ENCODE measurements around the gene ADCK2. TPM values are rescaled to one million over a fixed set of nuclear protein-coding genes. Genes with fewer than 3 reads are reported as not detected.

ADCK2 gene
- total and polyA plus RNA-seq, 9 of the 15 experiments (the other 6 are each of a cell fraction or from before 2014, with no cell fraction given) = 0.08 to 14.3 (median 9.7) TPM

Small RNA genes within 50 kb of the gene (small RNA-seq; reads per million reads assigned to genes)
- not detected for gene RN7SL771P

Other genes with a start within 250 kb of the ADCK2 start
- 60.7 and 73.9 TPM in 2 replicates for gene MKRN1, start 193.4 kb upstream of the ADCK2 start, total RNA-seq (2014; rRNA removed)
- 82.0 and 92.2 TPM in 2 replicates for gene MKRN1, start 193.4 kb upstream of the ADCK2 start, total RNA-seq (2014; rRNA removed; fragmentation: Illumina TruSeq; extraction: Trizol)
- gene MKRN1, start 193.4 kb upstream of the ADCK2 start, total RNA-seq (2015; rRNA removed; fragmentation: Illumina TruSeq; extraction: Trizol) = 79.0 and 87.1 TPM in 2 replicates
- 70.7 and 87.5 TPM in 2 replicates for gene MKRN1, start 193.4 kb upstream of the ADCK2 start, total RNA-seq (2021)
- gene MKRN1, start 193.4 kb upstream of the ADCK2 start, polyA plus RNA-seq (2011; rRNA removed) = 72.4 and 87.9 TPM in 2 replicates
- 80.8 and 90.3 TPM in 2 replicates for gene MKRN1, start 193.4 kb upstream of the ADCK2 start, polyA plus RNA-seq (2014; fragmentation: Illumina TruSeq; extraction: Trizol)
- 10 to 100 TPM; 30.5 to 33.5 TPM for gene MKRN1, start 193.4 kb upstream of the ADCK2 start, polyA plus RNA-seq (2014; fragmentation: Nextera tagmentation; extraction: Ambion mirVana)
- 75.8 and 76.0 TPM in 2 replicates for gene MKRN1, start 193.4 kb upstream of the ADCK2 start, polyA plus RNA-seq (2014; rRNA removed)
- not detected in 2 replicates for gene DENND2A, start 32.1 kb upstream of the ADCK2 start, total RNA-seq (2014; rRNA removed)
- gene DENND2A, start 32.1 kb upstream of the ADCK2 start, total RNA-seq (2014; rRNA removed; fragmentation: Illumina TruSeq; extraction: Trizol) = not detected in 2 replicates
- not detected in 2 replicates for gene DENND2A, start 32.1 kb upstream of the ADCK2 start, total RNA-seq (2015; rRNA removed; fragmentation: Illumina TruSeq; extraction: Trizol)
- 0.16 TPM in 1 of 2 replicates, not detected in the other for gene DENND2A, start 32.1 kb upstream of the ADCK2 start, total RNA-seq (2021)
- gene DENND2A, start 32.1 kb upstream of the ADCK2 start, polyA plus RNA-seq (2011; rRNA removed) = not detected in 2 replicates
- not detected in 2 replicates for gene DENND2A, start 32.1 kb upstream of the ADCK2 start, polyA plus RNA-seq (2014; fragmentation: Illumina TruSeq; extraction: Trizol)
- gene DENND2A, start 32.1 kb upstream of the ADCK2 start, polyA plus RNA-seq (2014; fragmentation: Nextera tagmentation; extraction: Ambion mirVana) = not detected
- gene DENND2A, start 32.1 kb upstream of the ADCK2 start, polyA plus RNA-seq (2014; rRNA removed) = not detected in 2 replicates
- 303 and 359 TPM in 2 replicates for gene NDUFB2, start 23.8 kb downstream of the ADCK2 start, total RNA-seq (2014; rRNA removed)
- 320 and 326 TPM in 2 replicates for gene NDUFB2, start 23.8 kb downstream of the ADCK2 start, total RNA-seq (2014; rRNA removed; fragmentation: Illumina TruSeq; extraction: Trizol)
- gene NDUFB2, start 23.8 kb downstream of the ADCK2 start, total RNA-seq (2015; rRNA removed; fragmentation: Illumina TruSeq; extraction: Trizol) = 273 and 287 TPM in 2 replicates
- gene NDUFB2, start 23.8 kb downstream of the ADCK2 start, total RNA-seq (2021) = 304 and 329 TPM in 2 replicates
- gene NDUFB2, start 23.8 kb downstream of the ADCK2 start, polyA plus RNA-seq (2011; rRNA removed) = 540 and 563 TPM in 2 replicates
- gene NDUFB2, start 23.8 kb downstream of the ADCK2 start, polyA plus RNA-seq (2014; fragmentation: Illumina TruSeq; extraction: Trizol) = 220 and 292 TPM in 2 replicates
- 1,000 to 10,000 TPM; 1,937 to 2,075 TPM for gene NDUFB2, start 23.8 kb downstream of the ADCK2 start, polyA plus RNA-seq (2014; fragmentation: Nextera tagmentation; extraction: Ambion mirVana)
- 465 and 510 TPM in 2 replicates for gene NDUFB2, start 23.8 kb downstream of the ADCK2 start, polyA plus RNA-seq (2014; rRNA removed)